Measurements from ENCODE around the gene NEK9.
"Not testable (repeated sequence)": the region's sequence is repeated elsewhere in the genome, so short reads cannot be mapped to it uniquely, and the experiment has no call there.

The NEK9 gene

GRCh38 chr14:75143761-75144527 is 17.1 kb upstream of the NEK9 start:
- DNase-seq, result no peak

GRCh38 chr14:75142494-75142893 is 15.6 kb upstream of the NEK9 start:
- no peak for DNase-seq

GRCh38 chr14:75141967-75142366 is 15.1 kb upstream of the NEK9 start:
- no peak for DNase-seq

GRCh38 chr14:75141062-75141461 is 14.2 kb upstream of the NEK9 start:
- DNase-seq, result no peak

GRCh38 chr14:75140620-75141019 is 13.8 kb upstream of the NEK9 start:
- no peak for DNase-seq

GRCh38 chr14:75139185-75139584 is 12.3 kb upstream of the NEK9 start:
- no peak for DNase-seq

GRCh38 chr14:75138492-75138891 is 11.6 kb upstream of the NEK9 start:
- no peak for DNase-seq

- DNase-seq, result no peak
Measured at GRCh38 chr14:75134644-75135043, 7.8 kb upstream of the NEK9 start.

- no peak for DNase-seq
Measured at GRCh38 chr14:75133597-75133996, 6.7 kb upstream of the NEK9 start.

- DNase-seq, result no peak
Measured at GRCh38 chr14:75132382-75133086, 5.7 kb upstream of the NEK9 start.

- no peak for DNase-seq
Measured at GRCh38 chr14:75128596-75128990, 1.7 kb upstream of the NEK9 start.

- no peak for DNase-seq
Measured at GRCh38 chr14:75127903-75128595, 1.2 kb upstream of the NEK9 start.

- DNase-seq, result not testable (repeated sequence)
Measured at GRCh38 chr14:75127474-75127820, 599 bp upstream of the NEK9 start.

GRCh38 chr14:75126121-75126544 is 715 bp downstream of the NEK9 start:
- no peak for DNase-seq

GRCh38 chr14:75125617-75126016 is 1.2 kb downstream of the NEK9 start:
- DNase-seq, result no peak

GRCh38 chr14:75123991-75124390 is 2.9 kb downstream of the NEK9 start:
- no peak for DNase-seq

GRCh38 chr14:75121552-75121951 is 5.3 kb downstream of the NEK9 start:
- DNase-seq, result no peak

- DNase-seq, result no peak
Measured at GRCh38 chr14:75120541-75121291, 6.1 kb downstream of the NEK9 start.

- DNase-seq, result no peak
Measured at GRCh38 chr14:75119056-75119455, 7.8 kb downstream of the NEK9 start.

- no peak for DNase-seq
Measured at GRCh38 chr14:75113932-75114539, 12.8 kb downstream of the NEK9 start.

GRCh38 chr14:75109877-75110276 is 17.0 kb downstream of the NEK9 start:
- DNase-seq, result no peak

GRCh38 chr14:75107186-75107585 is 19.7 kb downstream of the NEK9 start:
- DNase-seq, result no peak

GRCh38 chr14:75101491-75101890 is 25.4 kb downstream of the NEK9 start:
- no peak for DNase-seq

All from right forelimb (tissue), 1 donor.